Fibroblast of skin of right quadriceps (primary cell): Measurements from ENCODE around the gene HDAC4.

Experiments used
- DNase-seq: peaks from one replicate; pipeline ENCODE4 v3.0.0-alpha.2; 2013

The HDAC4 gene

DNA sequence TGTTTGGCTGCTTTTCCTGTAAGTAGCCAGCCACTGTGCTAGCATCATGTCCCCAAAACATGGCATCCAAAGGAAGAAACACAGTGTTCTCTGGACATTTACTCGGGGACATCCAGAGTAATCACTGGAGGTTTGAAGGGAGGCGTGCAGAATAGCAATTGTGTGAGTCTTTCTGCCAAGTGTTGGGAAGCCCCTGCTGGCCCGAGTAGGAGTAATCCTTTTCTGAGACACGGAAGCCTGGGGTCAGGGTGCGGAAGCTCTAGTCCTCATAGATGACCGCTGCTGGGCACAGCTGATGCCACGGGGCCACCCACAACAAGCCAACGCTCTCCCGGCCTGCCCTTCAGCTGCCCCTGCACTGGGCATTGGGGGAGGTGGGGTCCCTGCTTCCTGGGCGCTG, 24.8 kb upstream of the HDAC4 start:
- no peak for DNase-seq

DNA sequence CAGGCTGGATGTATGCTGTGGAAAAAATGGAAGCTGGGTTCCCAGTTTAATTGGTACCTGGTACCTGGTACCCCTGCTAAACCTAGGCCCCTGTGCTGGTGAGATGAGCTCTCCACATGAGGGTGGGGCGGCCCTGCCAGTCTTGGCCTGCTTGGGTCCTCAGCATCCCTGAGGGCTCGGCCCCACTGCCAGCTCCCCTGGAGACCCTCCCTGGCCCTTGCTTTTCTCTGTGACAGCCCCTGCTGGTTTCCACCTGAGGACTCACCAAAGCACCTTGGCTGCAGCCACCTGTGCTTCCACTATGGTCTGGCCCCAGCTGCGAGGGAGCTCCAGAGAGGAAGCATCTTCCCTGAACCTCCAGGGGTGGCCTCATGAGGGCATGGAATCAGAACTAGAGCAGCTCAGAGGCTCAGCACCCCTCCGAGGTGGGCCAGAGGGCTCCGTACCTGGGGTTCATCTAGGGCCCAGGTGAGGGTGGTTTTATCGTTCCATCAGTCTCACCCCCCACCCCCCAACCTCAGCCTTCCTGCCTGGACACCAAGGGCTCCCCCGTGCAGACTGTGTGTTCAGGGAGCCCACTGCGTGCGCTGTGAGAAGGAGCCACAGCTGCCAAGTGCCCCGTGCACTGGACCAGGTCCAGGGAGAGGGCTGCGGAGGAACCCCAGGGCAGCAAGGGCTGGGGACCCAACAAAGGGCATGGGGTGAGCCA, 23.7 kb upstream of the HDAC4 start:
- DNase-seq, result no peak

DNA sequence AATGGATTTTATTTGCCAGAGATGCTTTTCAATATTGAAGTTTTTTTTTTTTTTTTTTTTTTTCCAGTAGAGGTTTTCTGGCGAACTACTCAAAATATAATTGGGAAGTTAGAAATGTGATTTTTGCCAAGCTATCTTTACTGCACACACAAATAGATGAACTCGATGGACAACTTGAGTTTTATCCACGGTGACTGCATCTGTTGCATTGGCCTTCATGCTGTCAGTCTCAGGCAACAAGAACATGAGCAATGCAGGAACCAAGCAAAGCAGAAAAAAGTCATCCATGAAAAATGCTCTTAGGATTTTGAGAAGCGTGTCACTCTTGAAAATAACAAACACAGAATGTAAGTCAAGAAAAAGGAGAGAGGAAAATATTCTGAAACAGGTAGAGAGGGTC, 22.7 kb upstream of the HDAC4 start:
- no peak for DNase-seq

DNA sequence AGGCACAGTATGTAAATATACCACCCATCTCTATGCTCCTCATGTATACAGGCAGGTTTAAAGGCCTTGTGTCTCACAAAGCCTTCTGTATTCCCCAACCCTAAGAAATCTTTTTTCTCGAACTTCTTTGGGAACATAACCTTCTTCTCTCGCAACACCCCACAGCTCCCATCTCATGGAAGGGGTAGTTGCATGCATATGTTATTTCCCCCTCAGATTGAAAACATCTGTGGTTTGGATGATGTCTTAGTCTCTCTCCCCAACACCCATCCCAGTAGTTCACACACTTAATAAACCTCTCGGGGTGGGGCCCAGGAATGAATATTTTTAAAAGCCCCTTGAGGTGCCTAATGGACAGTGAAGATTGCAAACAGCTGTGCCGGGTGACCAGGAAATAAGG, 21.0 kb upstream of the HDAC4 start:
- no peak for DNase-seq

DNA sequence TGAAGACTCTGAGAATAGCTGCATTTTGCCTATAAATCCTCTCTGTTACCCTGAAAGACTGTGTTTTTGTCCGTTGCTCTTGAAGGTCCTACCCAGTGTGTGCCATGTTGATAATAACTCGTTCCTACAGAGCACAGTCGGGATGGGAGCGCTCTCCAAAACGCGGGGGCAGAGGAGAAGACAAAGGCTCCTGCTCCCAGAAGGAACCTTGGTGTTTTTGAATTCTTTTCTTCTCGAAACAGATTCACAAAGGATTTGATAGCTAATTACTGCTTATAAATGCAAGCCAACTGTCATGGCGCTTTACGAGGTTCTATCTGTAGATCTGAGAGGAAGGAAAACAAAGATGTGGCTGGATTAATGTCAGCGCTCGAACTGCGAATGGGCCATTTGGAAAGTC, 19.3 kb upstream of the HDAC4 start:
- no peak for DNase-seq

DNA sequence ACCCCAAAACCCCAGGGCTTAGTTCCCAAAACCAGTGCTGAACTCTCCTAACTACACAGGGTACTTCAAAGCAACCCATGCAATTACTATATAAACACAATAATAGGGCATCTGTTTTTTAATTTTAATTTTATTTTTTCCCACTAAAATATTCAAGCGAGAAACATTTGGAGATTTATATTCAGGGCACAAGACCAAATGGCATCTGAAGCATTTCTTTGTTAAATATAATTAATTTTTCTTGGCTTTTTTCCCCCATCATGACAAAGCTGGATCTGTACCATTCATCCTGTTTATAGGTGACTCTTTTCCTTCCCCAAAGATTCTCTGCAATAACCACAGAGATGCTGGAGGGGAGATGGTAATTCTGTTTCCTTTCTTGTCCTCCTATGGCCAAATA, 18.1 kb upstream of the HDAC4 start:
- no peak for DNase-seq

DNA sequence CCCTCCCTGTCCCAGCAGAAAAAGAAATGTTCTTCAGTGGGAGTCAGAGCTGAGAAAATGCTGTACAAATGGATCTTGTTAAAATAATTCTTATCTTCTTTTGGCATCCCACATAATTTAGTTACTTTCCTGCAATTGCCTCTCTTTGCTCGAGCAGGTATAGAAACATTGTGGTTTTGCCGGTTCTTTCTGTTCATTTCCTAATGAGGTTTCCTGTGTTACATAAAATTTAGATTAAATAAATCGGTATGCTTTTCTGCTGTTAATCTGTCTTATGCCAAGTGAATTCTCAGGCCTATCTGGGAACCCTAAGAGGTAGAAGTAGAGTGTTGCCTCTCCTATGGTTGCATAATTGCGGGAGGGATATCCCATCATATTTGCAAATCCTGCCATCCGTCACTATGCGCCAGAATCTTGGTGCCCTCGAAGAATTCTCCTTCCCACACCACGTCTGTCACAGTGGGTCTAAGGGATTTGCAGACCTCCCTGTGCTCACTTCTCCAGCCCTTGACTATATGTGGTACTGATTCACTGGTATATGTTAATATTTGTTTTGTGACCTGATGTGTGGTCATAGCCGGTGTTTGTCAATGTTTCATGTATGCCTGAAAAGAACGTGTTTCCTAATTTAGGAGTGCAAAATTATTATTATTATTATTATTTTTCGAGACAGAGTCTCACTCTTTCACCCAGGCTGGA, 12.2 kb upstream of the HDAC4 start:
- DNase-seq, result no peak

DNA sequence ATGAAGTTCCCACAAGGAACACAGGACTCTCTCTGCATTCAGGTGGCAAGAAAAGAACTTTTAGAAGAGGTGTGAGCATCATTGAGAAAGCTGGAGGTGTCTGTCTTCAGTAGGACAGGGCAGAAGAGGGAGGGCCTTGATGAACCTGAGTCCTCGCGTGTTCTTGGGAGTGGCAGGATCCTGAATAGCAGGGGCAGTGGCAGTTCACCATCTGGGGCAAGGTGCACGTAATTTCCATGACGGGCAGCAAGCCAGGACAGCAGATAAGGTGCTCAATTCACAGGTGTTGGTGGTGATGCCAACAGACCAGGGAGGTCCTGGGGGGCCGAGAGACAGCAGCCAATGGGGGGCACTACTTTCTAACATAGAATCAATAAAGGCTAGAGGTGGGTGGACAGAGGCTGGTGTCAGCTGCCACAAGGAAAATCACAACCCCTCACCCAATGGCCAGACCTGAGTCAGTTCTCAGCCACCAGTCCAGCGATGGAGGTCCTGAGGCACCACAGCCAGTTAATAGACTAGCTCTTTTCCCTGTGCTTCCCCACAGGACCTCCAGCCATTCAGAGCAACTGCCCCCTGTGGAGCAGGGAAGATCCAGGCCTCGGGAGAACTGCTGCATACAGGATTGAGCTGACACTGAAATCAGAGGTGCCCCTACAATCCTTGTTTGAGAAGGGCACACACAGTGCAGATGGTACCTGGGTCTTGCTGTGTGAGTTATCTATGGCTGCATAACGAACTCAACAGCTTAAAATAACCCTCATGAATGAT, 10.9 kb upstream of the HDAC4 start:
- DNase-seq, result no peak

DNA sequence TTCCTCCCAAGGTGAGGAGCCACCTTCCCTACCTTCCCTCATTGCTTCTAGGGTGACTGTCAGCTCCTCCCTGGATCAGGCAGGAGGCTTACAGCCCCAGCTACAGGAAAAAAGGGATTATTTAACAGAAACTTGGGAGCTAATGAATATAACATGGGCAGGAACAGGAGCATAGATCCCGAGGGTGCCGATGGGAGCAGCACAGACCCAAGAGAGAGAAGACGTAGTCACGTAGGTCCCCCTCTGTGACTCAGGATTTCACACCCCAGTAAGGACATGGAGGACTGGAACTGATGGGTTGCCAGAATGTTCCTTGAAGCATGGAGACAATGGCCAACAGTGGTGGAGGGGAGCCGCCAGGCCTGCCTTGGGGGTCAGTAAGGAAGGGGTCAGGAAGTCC, 10.3 kb upstream of the HDAC4 start:
- no peak for DNase-seq

DNA sequence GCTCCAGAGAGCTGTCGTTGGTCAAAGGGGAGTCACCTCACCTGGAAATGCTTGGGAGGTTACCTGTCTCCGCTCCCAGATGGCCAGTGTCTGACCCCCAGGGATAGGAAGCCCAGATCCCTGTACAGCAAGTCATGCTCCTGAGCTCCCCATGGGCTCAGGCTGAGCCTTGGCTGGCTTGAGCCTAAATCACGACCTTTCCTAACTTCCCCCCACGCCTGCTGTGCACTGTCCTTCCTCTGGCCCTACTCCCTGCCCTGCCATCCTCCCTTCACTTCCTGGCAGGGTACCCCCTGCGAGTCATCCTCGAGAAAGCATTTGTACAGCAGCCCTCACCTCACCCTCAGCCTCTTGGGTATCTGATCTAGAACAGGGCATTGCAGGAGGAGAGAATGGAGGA, 9.2 kb upstream of the HDAC4 start:
- no peak for DNase-seq

DNA sequence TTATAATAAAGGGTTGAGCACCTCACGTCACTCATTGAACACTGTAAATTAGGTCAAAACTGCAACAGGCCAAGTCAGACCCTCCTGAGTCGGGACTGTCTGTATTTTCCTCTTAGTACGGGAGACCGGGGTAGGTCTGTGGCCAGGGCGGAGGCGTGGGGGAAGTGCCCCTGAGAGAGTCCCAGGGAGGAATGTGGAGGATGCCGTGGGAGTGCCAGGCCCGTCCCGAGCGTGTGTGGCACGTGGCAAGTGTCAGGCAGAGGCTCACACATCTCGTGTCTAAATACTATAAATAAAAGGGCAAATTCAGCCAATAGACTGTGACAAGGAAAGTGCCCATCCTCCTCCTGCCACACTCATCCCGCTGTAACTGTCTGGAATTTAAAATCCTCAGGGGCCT, 6.3 kb upstream of the HDAC4 start:
- no peak for DNase-seq

DNA sequence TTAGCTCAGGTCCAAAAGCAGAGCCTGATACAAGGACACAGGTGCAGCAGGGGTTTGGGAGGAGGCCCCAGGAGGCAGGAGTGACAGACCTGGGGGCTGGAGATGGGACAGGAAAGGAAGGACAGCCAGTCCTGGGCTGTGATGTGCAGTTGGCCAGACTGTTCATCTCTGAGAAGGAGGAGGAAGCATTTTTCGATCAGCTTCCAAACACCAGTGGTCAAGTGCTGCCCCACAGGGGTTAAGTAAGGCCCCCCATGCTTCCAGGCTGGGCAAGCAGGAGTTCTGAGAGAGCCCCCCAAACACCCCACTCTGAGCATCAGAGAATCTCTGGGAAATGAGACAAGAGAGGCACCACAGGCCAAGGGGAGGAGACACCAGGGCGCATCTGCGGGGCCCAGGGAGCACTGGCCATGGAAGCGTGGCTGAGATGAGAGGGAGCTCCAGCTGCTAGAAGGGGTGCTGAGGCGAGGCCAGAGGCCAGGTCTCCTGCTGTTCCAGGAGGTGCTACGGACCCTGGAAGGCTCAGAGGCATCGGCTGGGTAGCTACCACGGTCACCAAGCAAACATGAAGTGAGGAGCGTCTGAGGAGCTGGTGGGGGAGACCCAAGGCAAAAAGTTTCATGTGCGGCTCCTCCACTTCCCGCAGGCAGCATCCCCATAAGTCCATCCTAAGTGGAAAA, 5.6 kb upstream of the HDAC4 start:
- no peak for DNase-seq

DNA sequence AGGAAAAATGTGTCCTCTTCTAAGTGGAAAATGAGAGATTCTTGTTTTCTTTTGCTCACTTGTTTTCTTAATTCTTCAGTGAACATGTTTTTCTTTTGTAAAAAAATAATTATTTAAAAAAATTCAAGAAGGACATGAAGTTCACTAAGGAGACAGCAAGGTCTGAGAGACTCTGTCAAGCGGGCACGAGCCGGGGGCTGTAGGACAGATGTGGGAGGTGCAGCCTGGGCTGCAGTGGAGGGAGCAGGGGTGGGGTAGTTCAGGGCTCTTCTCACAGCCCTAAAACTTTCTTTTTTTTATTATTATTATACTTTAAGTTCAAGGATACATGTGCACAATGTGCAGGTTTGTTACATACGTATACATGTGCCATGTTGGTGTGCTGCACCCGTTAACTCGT, 4.3 kb upstream of the HDAC4 start:
- no peak for DNase-seq

DNA sequence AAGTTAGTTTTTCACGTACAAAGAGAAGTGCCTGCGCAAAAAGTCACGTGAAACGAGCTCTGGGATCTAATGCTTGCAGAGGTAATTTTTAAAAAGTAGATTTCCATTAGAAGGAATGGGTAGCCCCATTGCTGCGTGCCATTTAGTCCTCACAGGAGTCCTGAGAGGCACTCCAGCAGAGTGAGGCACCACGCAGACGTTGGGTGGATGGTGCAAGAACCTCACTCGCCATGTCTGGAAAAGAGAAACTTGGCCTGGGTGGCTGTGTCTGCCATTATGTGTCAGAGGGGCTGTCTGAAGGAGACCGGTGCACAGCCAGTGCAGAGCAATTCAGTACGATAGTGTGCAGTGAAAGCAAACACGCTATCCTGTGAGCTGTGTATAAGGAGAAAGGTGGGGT, 1.8 kb upstream of the HDAC4 start:
- DNase-seq, result no peak

DNA sequence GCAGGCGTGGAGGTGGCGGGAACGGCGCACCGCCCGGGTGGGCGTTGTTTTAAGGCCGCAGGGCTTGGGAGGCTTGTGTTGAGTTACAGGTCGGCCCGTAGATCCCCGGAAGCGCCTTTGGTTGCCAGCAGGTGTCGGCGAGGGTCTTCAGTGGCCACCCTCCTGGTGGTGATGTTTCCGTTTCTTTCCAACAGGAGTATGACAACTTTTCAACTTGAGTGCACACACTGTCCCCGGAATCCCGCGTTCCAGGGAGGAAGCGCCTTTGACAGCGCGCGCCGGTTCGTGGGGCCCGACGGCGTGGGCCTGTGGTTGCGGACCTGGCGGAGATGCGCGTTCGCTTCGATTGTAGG, 1.0 kb upstream of the HDAC4 start:
- no peak for DNase-seq

DNA sequence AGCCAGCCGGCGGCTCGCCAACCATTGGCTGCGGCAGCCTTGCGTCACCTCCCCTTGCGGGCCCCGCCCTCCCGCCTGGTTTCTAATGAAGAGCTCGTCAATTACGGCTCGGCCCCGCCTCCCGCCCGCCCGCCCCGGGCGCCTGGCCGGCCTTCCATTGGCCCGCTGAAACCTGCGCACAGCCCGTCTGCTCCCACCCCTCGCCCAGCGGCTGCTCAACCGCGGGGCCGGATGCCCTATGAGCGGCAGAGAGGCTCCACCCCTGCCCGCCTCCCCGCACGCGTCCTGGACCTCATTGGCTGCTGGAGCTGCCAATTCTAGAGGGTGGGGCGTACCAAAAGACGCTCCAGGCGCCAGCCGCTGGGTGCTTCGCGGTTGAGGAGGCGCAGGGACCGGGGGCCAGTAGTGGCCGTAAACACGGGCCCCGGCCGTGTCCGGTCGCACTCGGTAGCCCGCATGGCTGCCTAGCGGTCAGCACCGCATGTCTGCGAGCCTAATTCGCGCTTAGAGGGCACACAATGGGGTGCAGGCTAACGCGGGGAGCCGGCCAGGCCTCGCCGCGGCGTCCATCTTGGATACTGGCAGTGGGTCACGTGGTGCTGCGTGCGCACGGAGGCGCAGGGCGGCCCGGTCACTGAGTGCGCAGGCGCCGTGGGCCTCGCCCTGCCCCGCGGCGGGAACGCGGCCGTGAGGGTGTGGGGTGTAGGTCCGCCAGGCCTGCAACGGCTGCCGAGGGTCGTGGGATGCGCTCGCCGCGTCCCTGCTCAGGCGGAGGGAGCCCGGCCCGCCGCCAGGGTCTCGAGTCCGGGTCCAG, 454 bp upstream of the HDAC4 start:
- DNase-seq, result peak; percentile 99

DNA sequence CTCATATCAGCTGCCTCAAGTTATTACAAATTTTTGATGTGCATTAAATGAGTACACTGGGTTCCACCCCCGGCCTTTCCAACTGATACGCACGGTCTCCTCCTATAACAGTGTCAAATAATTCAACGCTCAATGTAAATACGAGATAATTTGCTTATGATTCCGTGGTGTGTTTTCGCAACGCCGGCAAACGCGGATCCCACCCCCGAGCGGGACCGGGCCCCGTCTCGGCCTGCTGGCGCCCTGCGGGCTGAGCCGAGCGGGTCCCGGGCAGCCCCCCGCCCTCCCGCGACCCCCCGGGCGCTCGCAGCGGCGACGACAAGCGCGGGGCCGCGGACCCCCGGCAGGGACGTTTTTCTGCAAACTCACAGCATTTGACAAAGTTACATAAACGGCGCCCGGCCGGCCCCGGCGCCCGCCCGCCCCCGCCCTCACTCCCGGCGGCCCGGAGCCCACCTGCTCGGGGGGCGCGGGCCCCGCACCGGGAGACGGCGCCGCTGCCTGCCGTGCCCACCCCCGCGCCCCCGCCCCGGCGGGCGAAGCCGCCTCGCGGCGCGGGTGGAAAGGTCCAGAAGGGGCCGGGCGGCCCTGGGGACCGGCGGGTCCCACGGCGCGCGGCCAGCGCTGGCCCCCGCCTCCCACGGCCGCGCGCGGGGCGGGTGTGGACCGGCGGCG, 762 bp downstream of the HDAC4 start:
- DNase-seq, result no peak

DNA sequence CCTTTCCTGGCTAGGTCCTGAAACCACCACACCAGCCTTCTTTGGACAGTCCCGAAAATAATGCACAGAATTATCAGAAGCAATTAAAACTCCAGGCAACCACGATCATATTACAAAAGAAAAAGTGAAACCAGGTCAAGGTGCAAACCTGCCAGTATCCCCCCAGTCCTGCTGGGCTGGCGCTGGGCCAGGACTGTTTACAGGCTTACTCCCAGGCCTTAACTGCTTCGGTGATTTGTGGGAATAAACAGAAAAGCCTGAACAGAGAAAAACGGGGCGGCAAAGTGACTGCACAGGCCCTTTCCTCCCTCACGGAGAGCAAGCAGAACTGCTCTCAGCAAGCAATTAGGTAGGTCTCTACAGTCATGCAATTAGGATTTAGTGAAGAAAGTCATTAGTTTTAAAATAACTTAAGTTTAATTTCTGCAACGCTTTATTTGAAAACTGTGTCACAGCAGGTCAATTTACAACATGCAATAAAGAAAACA, 1.3 kb downstream of the HDAC4 start:
- DNase-seq, result peak; percentile 11

DNA sequence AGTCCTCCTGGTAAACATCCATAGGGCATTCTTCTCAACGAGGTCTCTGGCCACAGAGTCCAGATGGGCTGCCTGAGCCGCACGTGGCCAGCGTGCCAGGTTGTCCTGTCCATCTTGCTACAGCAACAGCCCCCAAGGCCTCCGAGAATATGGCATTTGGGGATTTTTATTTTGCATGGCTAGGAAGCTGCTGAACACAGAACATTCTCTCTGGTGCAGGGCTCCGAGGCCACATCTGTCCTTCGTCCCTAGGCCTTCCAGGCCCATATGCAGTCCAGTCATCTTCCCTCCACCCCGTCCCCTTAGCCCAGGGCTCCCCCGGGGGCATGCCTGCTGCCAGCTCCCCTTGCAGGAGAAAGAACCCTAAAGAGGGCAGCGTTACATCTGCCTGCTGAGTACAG, 2.3 kb downstream of the HDAC4 start:
- DNase-seq, result no peak

DNA sequence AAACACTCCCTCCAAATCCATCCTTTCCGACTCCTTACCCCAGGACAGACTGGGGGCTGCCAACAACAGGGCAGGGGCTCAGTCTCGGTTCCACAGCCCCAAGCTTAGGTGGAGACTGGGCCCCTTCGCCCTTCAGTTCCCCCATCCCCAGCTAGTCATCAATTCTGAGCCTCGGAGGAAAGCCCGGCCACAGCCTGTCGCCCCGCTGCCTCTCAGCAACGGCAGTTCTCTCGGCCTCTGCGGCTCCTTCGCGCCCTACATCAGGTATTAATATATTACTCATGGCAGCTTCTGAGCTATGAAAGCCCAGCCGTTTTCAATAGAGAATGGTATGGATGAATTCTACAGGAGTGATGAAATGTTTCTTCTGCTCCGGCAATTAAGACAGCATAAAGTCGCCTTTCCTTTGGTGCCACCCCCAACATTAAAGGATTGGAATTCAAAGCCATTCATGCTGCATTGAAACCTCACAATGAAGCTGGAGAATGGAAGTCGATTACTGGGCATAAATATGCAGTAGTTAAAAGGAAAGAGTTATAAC, 2.8 kb downstream of the HDAC4 start:
- DNase-seq, result peak; percentile 86

DNA sequence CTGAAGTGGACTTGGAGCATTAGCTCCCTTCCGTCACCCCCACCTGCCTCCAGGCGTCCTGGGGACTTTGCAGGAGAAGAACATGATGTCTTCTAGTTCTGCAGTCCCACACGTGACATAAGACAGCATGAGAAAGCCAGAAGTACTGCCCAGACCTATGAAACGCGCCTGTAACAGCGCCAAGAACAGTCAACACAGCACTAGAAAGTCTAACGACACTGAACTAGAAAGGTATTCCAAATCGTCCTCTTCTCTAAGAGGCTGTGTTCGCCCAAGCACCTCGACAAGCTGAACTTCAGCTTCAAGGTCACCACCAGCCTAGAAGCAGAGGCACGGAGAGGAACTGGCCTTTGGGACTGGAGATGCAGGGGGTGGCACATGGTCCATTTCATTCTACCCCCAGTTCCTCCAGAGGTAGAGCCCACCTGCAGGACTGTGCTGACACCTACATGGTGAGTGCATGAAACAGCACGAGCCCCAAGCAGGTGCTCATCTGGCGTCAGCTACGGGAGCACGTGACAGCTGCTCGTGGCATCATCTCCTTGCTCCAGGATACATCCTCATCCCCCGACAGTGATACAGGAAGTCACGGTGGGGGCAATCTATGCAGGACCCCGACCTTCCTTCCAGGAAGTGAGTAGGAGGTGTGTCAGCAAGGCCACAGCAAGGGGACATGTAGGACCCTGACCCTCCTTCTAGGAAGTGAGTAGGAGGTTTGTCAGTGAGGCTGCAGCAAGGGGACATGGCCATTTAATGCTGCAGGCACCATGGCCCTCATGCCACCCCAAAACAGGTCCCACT, 3.7 kb downstream of the HDAC4 start:
- no peak for DNase-seq
